NCI-H748 treated with DMSO at 0.1 percent for 48 hours (cell line): ENCODE data around the gene CDKL5.

Experiments used
- DNase-seq: peaks from one replicate; lab custom pipeline; 2025; lab: John Stamatoyannopoulos, UW

Gene CDKL5

GRCh38 chrX:18647621-18648020 lies 222.2 kb downstream of the CDKL5 start:
- no peak for DNase-seq

DNA sequence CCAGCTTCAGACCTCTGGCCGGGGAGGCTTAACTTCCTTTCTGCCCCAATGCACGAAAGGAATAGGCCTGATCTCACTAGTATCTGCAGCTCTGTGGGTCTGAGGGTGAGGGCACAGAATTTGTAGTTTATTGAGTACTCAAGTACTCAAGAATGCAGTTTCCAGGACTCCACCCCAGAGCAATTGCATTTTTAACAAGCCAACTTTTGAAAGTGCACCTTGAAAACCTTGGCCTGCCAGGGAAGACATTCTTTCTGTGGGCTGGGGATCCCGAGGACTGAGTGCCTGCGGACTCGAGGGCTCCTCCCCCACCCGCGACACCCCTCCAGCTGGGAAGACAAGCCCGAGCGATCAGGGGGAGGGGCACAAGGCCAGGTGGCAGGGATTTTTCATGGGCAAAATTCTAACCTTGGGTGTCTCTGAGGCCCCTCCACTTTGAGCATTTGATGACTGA lies 224.1 kb downstream of the CDKL5 start:
- no peak for DNase-seq

DNA sequence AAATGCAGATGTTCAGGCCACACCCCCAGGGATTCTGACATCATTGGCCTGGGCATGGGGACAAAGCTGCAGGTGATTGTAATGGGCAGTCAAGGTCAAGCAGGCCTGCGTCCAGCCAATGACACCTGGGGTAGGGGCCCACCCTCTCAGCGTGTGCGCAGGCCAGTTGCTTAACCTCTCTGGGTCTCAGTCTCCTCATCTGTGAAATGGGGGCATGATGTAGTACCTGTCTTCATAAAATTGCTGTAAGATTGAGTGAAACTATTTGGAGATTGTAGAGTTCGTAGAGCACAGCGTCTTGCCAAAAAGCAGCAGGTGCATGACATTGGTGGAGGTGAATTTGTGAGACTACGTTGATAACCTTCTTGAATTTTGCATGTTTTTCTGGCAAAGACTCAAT lies 225.3 kb downstream of the CDKL5 start:
- DNase-seq = no peak

- DNase-seq = no peak
These were observed 227.2 kb downstream of the CDKL5 start for GRCh38 chrX:18652636-18653035.

GRCh38 chrX:18654875-18655836 lies 229.7 kb downstream of the CDKL5 start:
- no peak for DNase-seq

DNA sequence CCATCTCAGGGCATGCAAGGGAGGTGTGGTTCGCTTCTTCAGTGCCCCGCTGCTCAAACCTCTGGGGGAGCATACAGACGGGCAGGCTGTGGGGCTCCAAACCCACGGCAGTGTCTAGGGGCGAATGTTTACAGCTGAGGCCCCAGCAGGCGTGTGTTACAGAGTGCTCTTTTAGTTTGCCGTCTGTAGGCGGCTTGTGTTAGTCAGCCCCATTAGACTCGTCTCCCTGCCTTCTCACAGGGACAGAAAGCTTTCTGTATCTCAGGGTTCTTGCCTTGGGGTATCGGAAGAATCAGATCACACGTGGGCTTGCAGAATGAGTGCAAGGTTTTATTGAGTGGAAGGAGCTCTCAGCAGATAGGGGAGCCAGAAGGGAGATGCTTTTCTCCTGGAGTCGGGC lies 235.9 kb downstream of the CDKL5 start:
- no peak for DNase-seq

- no peak for DNase-seq
These were observed 239.5 kb downstream of the CDKL5 start for GRCh38 chrX:18664947-18665346.

GRCh38 chrX:18666614-18667013 lies 241.2 kb downstream of the CDKL5 start:
- DNase-seq = no peak

- peak; percentile 12 for DNase-seq
These were observed 242.8 kb downstream of the CDKL5 start for GRCh38 chrX:18668071-18668835.

GRCh38 chrX:18672008-18672407 lies 246.6 kb downstream of the CDKL5 start, which contains the start of gene RS1:
RS1 (minus strand) TSS chrX:18672108; CDS start chrX:18672068, 40 bp downstream.
- no peak for DNase-seq

DNA sequence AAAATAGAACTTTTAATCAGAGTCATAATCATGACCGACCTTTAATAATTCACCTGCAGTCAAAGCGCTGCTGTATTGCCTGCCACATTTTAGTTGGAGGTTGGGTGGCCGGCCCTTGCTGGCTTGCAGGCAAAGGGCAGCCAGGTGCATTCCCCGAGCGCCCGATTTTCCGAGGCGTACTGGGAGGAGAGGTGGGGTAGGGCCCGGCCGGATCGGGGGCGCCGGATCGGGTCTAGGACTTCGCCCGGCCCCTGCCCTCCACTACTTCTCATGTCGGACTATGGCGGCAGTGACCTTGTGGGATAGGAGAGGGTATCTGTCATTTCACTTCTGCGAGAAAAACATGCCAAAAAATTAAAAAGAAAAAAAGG lies 249.0 kb downstream of the CDKL5 start:
- peak; percentile 48 for DNase-seq

GRCh38 chrX:18674788-18675735 lies 249.7 kb downstream of the CDKL5 start:
- DNase-seq = peak; percentile 48

- no peak for DNase-seq
These were observed 250.6 kb downstream of the CDKL5 start for GRCh38 chrX:18676050-18676449.

- DNase-seq = peak; percentile 12
These were observed 251.1 kb downstream of the CDKL5 start for GRCh38 chrX:18676470-18676869.

GRCh38 chrX:18677161-18677869 lies 251.9 kb downstream of the CDKL5 start:
- no peak for DNase-seq

GRCh38 chrX:18681996-18682395 lies 256.6 kb downstream of the CDKL5 start:
- DNase-seq = no peak

DNA sequence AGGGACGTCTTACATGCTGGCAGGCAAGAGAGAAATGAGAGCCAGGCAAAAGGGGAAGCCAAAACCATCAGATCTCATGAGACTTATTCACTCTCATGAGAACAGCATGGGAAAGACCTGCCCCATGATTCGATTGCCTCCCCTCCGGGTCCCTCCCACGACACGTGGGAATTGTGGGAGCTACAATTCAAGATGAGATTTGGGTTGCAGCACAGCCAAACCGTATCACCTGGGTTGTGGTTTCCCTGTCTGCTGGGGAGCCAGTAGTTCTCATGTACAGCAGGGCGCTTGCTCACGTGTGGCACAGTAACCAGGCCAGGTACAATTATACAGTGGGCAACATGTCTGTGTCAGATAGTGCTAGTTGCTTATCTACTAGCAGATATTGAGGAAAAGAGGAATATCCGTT lies 257.6 kb downstream of the CDKL5 start:
- no peak for DNase-seq

DNA sequence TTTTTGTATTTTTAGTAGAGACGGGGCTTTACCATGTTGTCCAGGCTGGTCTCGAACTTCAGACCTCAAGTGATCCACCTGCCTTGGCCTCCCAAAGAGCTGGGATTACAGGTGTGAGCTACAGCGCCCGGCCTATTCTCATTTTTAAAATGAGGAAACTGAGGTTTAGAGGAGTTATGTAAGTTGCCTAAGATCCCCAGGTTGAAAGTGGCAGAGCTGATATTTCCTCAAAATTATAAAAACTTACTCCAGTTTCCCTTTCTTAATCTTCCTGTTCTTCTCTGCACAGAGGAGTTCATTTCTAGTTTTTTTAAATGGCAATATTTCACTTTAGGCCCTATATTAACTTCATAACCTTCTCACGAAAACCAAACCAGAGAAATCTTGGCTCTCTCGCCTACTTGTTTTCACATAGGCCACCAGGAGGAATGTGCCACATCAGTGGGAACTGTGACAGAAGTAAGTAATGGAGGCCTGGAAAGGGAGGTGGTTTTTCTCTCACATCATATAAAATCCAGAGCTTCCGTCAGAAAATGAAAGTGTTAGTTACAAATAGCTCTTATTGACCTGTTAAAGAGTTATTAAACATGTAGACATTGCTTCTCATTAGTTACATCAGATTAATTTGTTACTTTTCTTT lies 262.6 kb downstream of the CDKL5 start:
- DNase-seq = no peak

- no peak for DNase-seq
These were observed 266.0 kb downstream of the CDKL5 start for GRCh38 chrX:18691431-18691830.

DNA sequence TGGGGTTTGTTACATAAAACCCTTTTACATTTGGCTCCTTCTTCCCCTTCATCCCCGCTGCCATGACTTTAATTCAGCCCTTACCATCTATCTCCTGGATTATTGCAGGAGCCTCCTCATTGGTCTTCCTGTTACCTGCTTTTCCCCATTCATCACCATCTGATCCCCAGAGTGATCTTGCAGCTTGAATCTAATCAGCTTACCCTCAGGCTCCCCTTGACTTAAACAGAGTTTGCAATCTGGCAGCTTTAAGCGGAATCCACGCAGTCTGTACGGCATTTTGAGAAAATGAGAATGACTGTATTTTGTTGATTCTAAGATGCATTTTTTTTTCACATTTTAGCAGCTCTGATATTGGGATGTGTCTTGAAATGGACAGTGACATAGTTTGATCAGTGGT lies 267.1 kb downstream of the CDKL5 start:
- no peak for DNase-seq

- no peak for DNase-seq
These were observed 271.2 kb downstream of the CDKL5 start for GRCh38 chrX:18696653-18697052.
